WTC11 (cell line): ENCODE data around the gene L3MBTL1. TPM values are rescaled to one million over a fixed set of nuclear protein-coding genes. Genes with fewer than 3 reads are reported as not detected.

Source experiments
- ATAC-seq: fragments of 200-7000 bp; cut with Tn5 transposase; 2 replicates; pipeline ENCODE4 v1.10.0; 2021; ENCODE audit warnings: mild to moderate bottlenecking, moderate library complexity
- CTCF ChIA-PET: fragments of 300-600 bp; sonication (Branson Sonifier 250); formaldehyde crosslinking; loops from one replicate; lab custom pipeline; 2021; ENCODE audit warnings: antibody characterized with exemption; lab: Charles Lee
- POLR2A ChIA-PET: fragments of 350-600 bp; sonication (Branson Sonifier 250); formaldehyde crosslinking; loops from one replicate; lab custom pipeline; 2021; ENCODE audit warnings: antibody characterized with exemption; lab: Charles Lee
- DNase-seq: peaks from one replicate; pipeline ENCODE4 v3.0.0; 2021; ENCODE audit warnings: low spot score
- H3K27ac Mint-ChIP-seq: 2 replicates; pipeline ENCODE4 v1.8.0; 2021; ENCODE audit warnings: mixed read lengths
- H3K27me3 Mint-ChIP-seq: 2 replicates; pipeline ENCODE4 v1.8.0; 2021; ENCODE audit warnings: low read depth, mild to moderate bottlenecking, moderate library complexity, mixed read lengths
- H3K36me3 Mint-ChIP-seq: 2 replicates; pipeline ENCODE4 v1.8.0; 2021; ENCODE audit warnings: mixed read lengths
- H3K4me1 Mint-ChIP-seq: 2 replicates; pipeline ENCODE4 v1.8.0; 2022; ENCODE audit warnings: mixed read lengths
- H3K4me3 Mint-ChIP-seq: 2 replicates; pipeline ENCODE4 v1.8.0; 2021; ENCODE audit warnings: mild to moderate bottlenecking, moderate library complexity, mixed read lengths
- H3K9me3 Mint-ChIP-seq: 2 replicates; pipeline ENCODE4 v1.8.0; 2021; ENCODE audit warnings: mixed read lengths
- CBFB ChIP-seq: sonication (generic); formaldehyde crosslinking; IDR thresholded peaks from 2 replicates; pipeline ENCODE4 v1.8.1; 2022; ENCODE audit warnings: mild to moderate bottlenecking, low read depth, missing genetic modification reagents
- CDX4 ChIP-seq: fragments of 250-450 bp; sonication (Bioruptor Pico); IDR thresholded peaks from 2 replicates; pipeline ENCODE4 v1.9.0; 2021; ENCODE audit warnings: moderate library complexity, mild to moderate bottlenecking, inconsistent platforms, borderline replicate concordance
- CREM ChIP-seq: sonication (generic); formaldehyde crosslinking; IDR thresholded peaks from 2 replicates; pipeline ENCODE4 v1.8.1; 2022; ENCODE audit warnings: mild to moderate bottlenecking, missing genetic modification reagents, moderate library complexity
- EMX1 ChIP-seq: fragments of 250-450 bp; sonication (Bioruptor Pico); IDR thresholded peaks from 2 replicates; pipeline ENCODE4 v1.8.0; 2021; ENCODE audit warnings: mild to moderate bottlenecking
- ESRRA ChIP-seq: sonication (generic); formaldehyde crosslinking; IDR thresholded peaks from 2 replicates; pipeline ENCODE4 v1.8.1; 2022; ENCODE audit warnings: mild to moderate bottlenecking, missing genetic modification reagents, borderline replicate concordance
- FOXP4 ChIP-seq: sonication (generic); formaldehyde crosslinking; IDR thresholded peaks from 2 replicates; pipeline ENCODE4 v1.8.0; 2022; ENCODE audit warnings: mild to moderate bottlenecking, missing genetic modification reagents
- IRF1 ChIP-seq: sonication (generic); formaldehyde crosslinking; IDR thresholded peaks from 2 replicates; pipeline ENCODE4 v1.8.0; 2023; ENCODE audit warnings: missing genetic modification reagents
- IRF2 ChIP-seq: sonication (generic); formaldehyde crosslinking; IDR thresholded peaks from 2 replicates; pipeline ENCODE4 v1.8.0; 2022; ENCODE audit warnings: low read depth, missing genetic modification reagents, borderline replicate concordance
- MXD4 ChIP-seq: fragments of 250-450 bp; sonication (Bioruptor Pico); IDR thresholded peaks from 2 replicates; pipeline ENCODE4 v1.8.0; 2021; ENCODE audit warnings: mild to moderate bottlenecking, moderate library complexity, borderline replicate concordance
- NR2C2 ChIP-seq: sonication (generic); formaldehyde crosslinking; IDR thresholded peaks from 2 replicates; pipeline ENCODE4 v1.8.0; 2022; ENCODE audit warnings: mild to moderate bottlenecking, missing genetic modification reagents
- RORB ChIP-seq: fragments of 250-450 bp; sonication (Bioruptor Pico); IDR thresholded peaks from 2 replicates; pipeline ENCODE4 v1.9.0; 2021; ENCODE audit warnings: mild to moderate bottlenecking
- SMAD3 ChIP-seq: sonication (generic); formaldehyde crosslinking; IDR thresholded peaks from 2 replicates; pipeline ENCODE4 v1.8.0; 2022; ENCODE audit warnings: missing genetic modification reagents, mild to moderate bottlenecking, borderline replicate concordance
- STAT6 ChIP-seq: sonication (generic); formaldehyde crosslinking; conservative IDR thresholded peaks from 2 replicates; pipeline ENCODE4 v1.8.1; 2023; ENCODE audit warnings: mild to moderate bottlenecking, low read depth, missing genetic modification reagents, moderate library complexity
- TEAD4 ChIP-seq: sonication (generic); formaldehyde crosslinking; IDR thresholded peaks from 2 replicates; pipeline ENCODE4 v1.8.0; 2022; ENCODE audit warnings: mild to moderate bottlenecking, missing genetic modification reagents
- ZBTB43 ChIP-seq: sonication (generic); formaldehyde crosslinking; IDR thresholded peaks from 2 replicates; pipeline ENCODE4 v1.8.1; 2023; ENCODE audit warnings: mild to moderate bottlenecking, missing genetic modification reagents
- ZNF532 ChIP-seq: fragments of 250-450 bp; sonication (Bioruptor Pico); IDR thresholded peaks from 2 replicates; pipeline ENCODE4 v1.9.0; 2021; ENCODE audit warnings: mild to moderate bottlenecking, borderline replicate concordance
- total RNA-seq: library from RNA; stranded (reverse); gene quantifications from 3 replicates; pipeline ENCODE4 v1.2.3, GENCODE V29; 2021

The L3MBTL1 gene
- total RNA-seq, 1 experiment from 2014 or later = 28.3 TPM

- no peak for TF ChIP-seq CBFB (CRISPR knock-in tag)
- no peak for TF ChIP-seq IRF1 (CRISPR knock-in tag)
- TF ChIP-seq ZNF532 = no peak
- TF ChIP-seq CDX4 = no peak
Observed at GRCh38 chr20:43545837-43546578, 38.5 kb downstream of the L3MBTL1 start (continued).

GRCh38 chr20:43548273-43548880, 40.9 kb downstream of the L3MBTL1 start:
- no peak for TF ChIP-seq SMAD3
- no peak for TF ChIP-seq STAT6 (CRISPR knock-in tag)
- TF ChIP-seq, all 79 proteins: peak for 0
- Mint-ChIP-seq H3K9me3 (peaks cover 19% of the 10 kb centered on the region), H3K36me3 (peaks cover 36% of the 10 kb centered on the region), H3K27ac (no peak overlapping the region), H3K27me3 (peaks cover 3% of the 10 kb centered on the region; the same call in 1 of the 2 replicates), H3K4me1 (peaks cover 5% of the 10 kb centered on the region), H3K4me3 (no peak overlapping the region)
- DNase-seq = no peak
- POLR2A ChIA-PET = no interaction called here
- ATAC-seq = no peak
- CTCF ChIA-PET = interaction anchor here (0.7 to 2.3 kb wide), 2 partner anchors 10 kb away, joined by 4 to 13 read pairs; no protein-coding TSS in a partner anchor

- ATAC-seq = no peak
- Mint-ChIP-seq H3K9me3 (peaks cover 19% of the 10 kb centered on the region), H3K4me3 (no peak overlapping the region), H3K4me1 (peaks cover 5% of the 10 kb centered on the region), H3K27me3 (peaks cover 3% of the 10 kb centered on the region; the same call in 1 of the 2 replicates), H3K36me3 (peaks cover 36% of the 10 kb centered on the region), H3K27ac (no peak overlapping the region)
- TF ChIP-seq IRF2 (no peak), RORB (no peak)
- ChIA-PET CTCF (interaction anchor here (1.2 to 2.3 kb wide), 3 partner anchors 12 to 201 kb away, joined by 3 to 13 read pairs (median 3); no protein-coding TSS in a partner anchor), POLR2A (no interaction called here)
- no peak for DNase-seq
Observed at GRCh38 chr20:43549416-43550065, 42.0 kb downstream of the L3MBTL1 start.

GRCh38 chr20:43550456-43550855, 43.0 kb downstream of the L3MBTL1 start:
- Mint-ChIP-seq H3K4me1 (peaks cover 5% of the 10 kb centered on the region), H3K27ac (no peak overlapping the region), H3K27me3 (peaks cover 3% of the 10 kb centered on the region; the same call in 1 of the 2 replicates), H3K4me3 (no peak overlapping the region), H3K9me3 (peaks cover 19% of the 10 kb centered on the region), H3K36me3 (peaks cover 31% of the 10 kb centered on the region)
- ChIA-PET POLR2A (no interaction called here), CTCF (interaction anchor here (2.3 kb wide), 1 partner anchor 12 kb away, joined by 13 read pairs; no protein-coding TSS in a partner anchor)
- DNase-seq (no peak), ATAC-seq (no peak)
- TF ChIP-seq CREM (CRISPR knock-in tag) = no peak
- TF ChIP-seq MXD4 (CRISPR knock-in tag) = no peak
- TF ChIP-seq ESRRA (CRISPR knock-in tag) = no peak
- TF ChIP-seq TEAD4 = no peak
- TF ChIP-seq FOXP4 = no peak
- no peak for TF ChIP-seq ZBTB43 (CRISPR knock-in tag)
- TF ChIP-seq EMX1 (CRISPR knock-in tag) = no peak
- no peak for TF ChIP-seq NR2C2 (CRISPR knock-in tag)
